ENCODE results near the gene PHLDA3. TPM values are rescaled to one million over a fixed set of nuclear protein-coding genes. Genes with fewer than 3 reads are reported as not detected.

The PHLDA3 gene
- total RNA-seq, 1 experiment from 2014 or later, result 10.5 TPM

DNA sequence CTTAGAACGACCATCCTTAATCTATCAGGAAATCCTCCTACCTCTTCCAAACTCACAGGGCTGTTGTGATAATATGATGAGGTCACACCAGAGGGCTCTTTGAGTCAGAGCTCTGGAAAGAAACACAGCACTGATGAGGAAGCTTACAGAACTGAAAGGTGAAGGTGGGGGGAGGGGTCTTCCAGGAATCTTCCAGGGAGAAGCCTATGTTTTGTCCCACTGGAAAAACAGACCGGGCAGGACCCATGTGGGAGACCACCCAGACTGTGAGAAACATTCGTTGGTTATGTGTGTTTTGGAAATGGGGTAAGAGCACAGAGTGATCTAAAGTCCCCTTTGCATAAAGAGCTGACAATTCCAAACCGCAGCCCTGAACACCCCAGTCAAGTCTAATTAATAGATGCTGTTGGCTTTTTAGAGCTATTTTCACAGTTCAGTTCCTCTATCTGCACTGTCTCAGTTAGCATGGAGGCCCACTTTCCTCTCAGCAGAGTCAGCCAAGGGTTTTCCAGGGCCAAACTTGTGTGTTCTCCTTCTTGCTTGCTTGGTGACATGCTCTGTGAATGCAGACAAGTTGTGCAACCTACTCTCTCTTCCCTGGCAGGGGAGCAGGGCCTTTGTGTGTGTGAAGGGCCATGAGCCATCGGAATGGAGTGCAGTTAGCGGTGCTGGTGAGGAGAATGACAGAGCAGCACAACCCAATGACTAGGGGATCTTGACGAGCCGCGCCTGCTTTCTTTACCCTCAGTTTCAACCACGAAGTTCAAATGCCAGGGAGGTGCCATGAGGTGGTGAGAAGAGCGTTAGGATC lies 12.3 kb downstream of the PHLDA3 start:
- peak in 1 of 2 experiments; percentile 7 for DNase-seq
- BruUV-seq (replicated peaks), result no TSS peak
- Mint-ChIP-seq H3K36me3 (ENCODE audit: insufficient read depth, unreplicated experiment) (peaks cover 7% of the 10 kb centered on the region), H3K9me3 (ENCODE audit: unreplicated experiment) (no peaks in the 10 kb centered on the region), H3K27ac (ENCODE audit: unreplicated experiment) (peak overlapping the region; percentile 9), H3K4me3 (ENCODE audit: unreplicated experiment) (no peak overlapping the region), H3K4me1 (ENCODE audit: low read depth, unreplicated experiment) (peaks cover 22% of the 10 kb centered on the region), H3K27me3 (ENCODE audit: insufficient read depth, unreplicated experiment) (no peaks in the 10 kb centered on the region)
- ChIA-PET CTCF (interaction anchor here (0.8 to 2.1 kb wide), 3 partner anchors 9 to 25 kb away, joined by 3 to 8 read pairs (median 6); no protein-coding TSS in a partner anchor), POLR2A (no interaction called here)
- Histone ChIP-seq H3K27me3 (replicated peaks; ENCODE audit: control insufficient read depth, insufficient read depth, low read length) (no peaks in the 10 kb centered on the region), H3K4me3 (ENCODE audit: low read depth, low read length) (no peak overlapping the region), H3K9me3 (no peaks in the 10 kb centered on the region), H3K4me1 (peaks cover 19% of the 10 kb centered on the region), H3K36me3 (ENCODE audit: control insufficient read depth, insufficient read depth, low read length) (no peaks in the 10 kb centered on the region)
- intact Hi-C loops (cut with micrococcal nuclease; ENCODE audit: unreplicated experiment), result no loop called here
- TF ChIP-seq, protein P1, sequence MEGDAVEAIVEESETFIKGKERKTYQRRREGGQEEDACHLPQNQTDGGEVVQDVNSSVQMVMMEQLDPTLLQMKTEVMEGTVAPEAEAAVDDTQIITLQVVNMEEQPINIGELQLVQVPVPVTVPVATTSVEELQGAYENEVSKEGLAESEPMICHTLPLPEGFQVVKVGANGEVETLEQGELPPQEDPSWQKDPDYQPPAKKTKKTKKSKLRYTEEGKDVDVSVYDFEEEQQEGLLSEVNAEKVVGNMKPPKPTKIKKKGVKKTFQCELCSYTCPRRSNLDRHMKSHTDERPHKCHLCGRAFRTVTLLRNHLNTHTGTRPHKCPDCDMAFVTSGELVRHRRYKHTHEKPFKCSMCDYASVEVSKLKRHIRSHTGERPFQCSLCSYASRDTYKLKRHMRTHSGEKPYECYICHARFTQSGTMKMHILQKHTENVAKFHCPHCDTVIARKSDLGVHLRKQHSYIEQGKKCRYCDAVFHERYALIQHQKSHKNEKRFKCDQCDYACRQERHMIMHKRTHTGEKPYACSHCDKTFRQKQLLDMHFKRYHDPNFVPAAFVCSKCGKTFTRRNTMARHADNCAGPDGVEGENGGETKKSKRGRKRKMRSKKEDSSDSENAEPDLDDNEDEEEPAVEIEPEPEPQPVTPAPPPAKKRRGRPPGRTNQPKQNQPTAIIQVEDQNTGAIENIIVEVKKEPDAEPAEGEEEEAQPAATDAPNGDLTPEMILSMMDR (IDR thresholded peaks at IDR 0.05; ENCODE audit: insufficient read depth in 1 of 2, low read depth in 1 of 2, low read length in 1 of 2, severe bottlenecking in 1 of 2, unreplicated experiment in 1 of 2), result no peak

DNA sequence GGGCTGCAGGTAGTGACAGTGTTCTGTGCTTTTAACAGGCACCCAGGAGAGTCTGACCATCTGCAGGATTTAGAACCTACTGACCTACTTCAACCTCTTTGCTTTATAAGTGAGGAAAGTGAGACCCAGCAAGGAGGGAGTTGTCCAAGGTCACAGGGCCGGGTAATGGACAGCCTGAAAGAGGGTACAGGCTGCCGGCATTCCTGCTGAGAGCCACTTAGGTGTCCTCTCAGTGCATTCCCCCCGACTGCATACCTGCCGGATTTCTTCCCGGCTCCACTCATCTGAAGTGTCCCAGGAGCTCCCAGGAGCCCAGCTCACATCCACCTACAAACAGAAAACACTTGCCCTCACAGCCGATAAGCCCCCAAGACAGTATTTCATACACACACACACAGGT lies 13.9 kb downstream of the PHLDA3 start:
- Histone ChIP-seq H3K27me3 (replicated peaks; ENCODE audit: control insufficient read depth, insufficient read depth, low read length) (no peaks in the 10 kb centered on the region), H3K36me3 (ENCODE audit: control insufficient read depth, insufficient read depth, low read length) (no peaks in the 10 kb centered on the region), H3K9me3 (no peaks in the 10 kb centered on the region), H3K4me3 (ENCODE audit: low read depth, low read length) (no peak overlapping the region), H3K4me1 (peaks cover 4% of the 10 kb centered on the region)
- no peaks in the 10 kb centered on the region for H3K27me3 Mint-ChIP-seq (ENCODE audit: insufficient read depth, unreplicated experiment)
- H3K4me1 Mint-ChIP-seq (ENCODE audit: low read depth, unreplicated experiment), result peaks cover 7% of the 10 kb centered on the region
- DNase-seq, result no peak
- intact Hi-C loops (cut with micrococcal nuclease; ENCODE audit: unreplicated experiment), result no loop called here
- TF ChIP-seq, protein P1 (IDR thresholded peaks at IDR 0.05; ENCODE audit: insufficient read depth in 1 of 2, low read depth in 1 of 2, low read length in 1 of 2, severe bottlenecking in 1 of 2, unreplicated experiment in 1 of 2), result no peak
- no peaks in the 10 kb centered on the region for H3K36me3 Mint-ChIP-seq (ENCODE audit: insufficient read depth, unreplicated experiment)
- ChIA-PET CTCF (no interaction called here), POLR2A (no interaction called here)
- H3K27ac Mint-ChIP-seq (ENCODE audit: unreplicated experiment), result no peak overlapping the region
- H3K9me3 Mint-ChIP-seq (ENCODE audit: unreplicated experiment), result no peaks in the 10 kb centered on the region
- no TSS peak for BruUV-seq (replicated peaks)
- no peak overlapping the region for H3K4me3 Mint-ChIP-seq (ENCODE audit: unreplicated experiment)

DNA sequence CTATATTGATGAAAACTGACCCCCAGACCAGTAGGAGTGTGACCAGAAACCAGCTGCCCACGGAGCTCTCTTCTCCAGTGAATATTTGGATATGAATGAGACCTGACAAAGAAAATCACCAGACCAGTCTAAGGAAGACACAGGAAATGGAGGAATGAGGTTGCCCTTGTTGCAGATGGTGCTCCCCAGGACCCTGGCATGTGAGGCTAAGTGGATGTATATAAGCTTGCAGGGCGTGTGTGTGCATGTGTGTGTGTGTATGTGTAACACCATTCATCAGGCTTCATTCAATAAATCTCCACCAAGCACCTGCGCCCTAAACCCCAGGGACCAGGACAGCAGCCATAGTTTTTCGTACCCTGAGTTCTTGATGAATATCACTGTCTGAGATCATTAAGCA lies 14.4 kb downstream of the PHLDA3 start:
- Histone ChIP-seq H3K27me3 (replicated peaks; ENCODE audit: control insufficient read depth, insufficient read depth, low read length) (no peaks in the 10 kb centered on the region), H3K9me3 (no peaks in the 10 kb centered on the region), H3K4me3 (ENCODE audit: low read depth, low read length) (no peak overlapping the region), H3K36me3 (ENCODE audit: control insufficient read depth, insufficient read depth, low read length) (no peaks in the 10 kb centered on the region), H3K4me1 (no peaks in the 10 kb centered on the region; the same call in 1 of the 2 replicates)
- Mint-ChIP-seq H3K36me3 (ENCODE audit: insufficient read depth, unreplicated experiment) (no peaks in the 10 kb centered on the region), H3K27me3 (ENCODE audit: insufficient read depth, unreplicated experiment) (no peaks in the 10 kb centered on the region), H3K27ac (ENCODE audit: unreplicated experiment) (no peak overlapping the region), H3K4me3 (ENCODE audit: unreplicated experiment) (no peak overlapping the region), H3K9me3 (ENCODE audit: unreplicated experiment) (no peaks in the 10 kb centered on the region), H3K4me1 (ENCODE audit: low read depth, unreplicated experiment) (peaks cover 6% of the 10 kb centered on the region)
- intact Hi-C loops (cut with micrococcal nuclease; ENCODE audit: unreplicated experiment), result no loop called here
- TF ChIP-seq, protein P1 (IDR thresholded peaks at IDR 0.05; ENCODE audit: insufficient read depth in 1 of 2, low read depth in 1 of 2, low read length in 1 of 2, severe bottlenecking in 1 of 2, unreplicated experiment in 1 of 2), result no peak
- BruUV-seq (replicated peaks), result no TSS peak
- ChIA-PET CTCF (interaction anchor here (0.9 kb wide), 1 partner anchor 19 kb away, joined by 4 read pairs; no protein-coding TSS in a partner anchor), POLR2A (no interaction called here)
- no peak for DNase-seq
